HT1080 (cell line): ENCODE measurements around the gene RAI2. TPM values are rescaled to one million over a fixed set of nuclear protein-coding genes. Genes with fewer than 3 reads are reported as not detected.

ENCODE experiments used
- DNase-seq: peaks from one replicate; pipeline ENCODE4 v3.0.0-alpha.2; 2015; ENCODE audit warnings: low read depth
- total RNA-seq: library from RNA; depleted of rRNA; stranded (reverse); fragments of >200 nt; shearing (Covaris generic); gene quantifications from 2 replicates; pipeline ENCODE4 v1.2.3, GENCODE V29; 2014

RAI2 gene
- total RNA-seq, 1 experiment from 2014 or later: not detected

DNA sequence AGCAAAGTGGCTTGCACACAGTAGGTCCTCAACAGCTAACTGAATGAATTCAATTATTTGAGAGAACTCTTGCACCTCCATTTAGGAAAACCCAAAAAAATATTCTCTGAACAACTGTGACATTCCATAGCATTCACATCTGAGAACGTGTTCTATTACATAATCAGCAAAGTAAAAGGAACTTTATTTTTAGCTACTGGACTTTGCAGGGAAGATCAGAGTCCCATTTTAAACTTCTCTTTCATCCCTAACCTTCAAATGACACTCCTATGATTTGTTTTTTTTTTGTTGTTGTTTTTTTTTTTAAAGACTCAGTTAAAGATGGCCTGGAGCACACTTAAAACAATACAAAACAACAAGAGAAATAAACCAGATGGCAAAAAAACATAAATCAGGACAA lies 30.9 kb downstream of the RAI2 start:
- no peak for DNase-seq

DNA sequence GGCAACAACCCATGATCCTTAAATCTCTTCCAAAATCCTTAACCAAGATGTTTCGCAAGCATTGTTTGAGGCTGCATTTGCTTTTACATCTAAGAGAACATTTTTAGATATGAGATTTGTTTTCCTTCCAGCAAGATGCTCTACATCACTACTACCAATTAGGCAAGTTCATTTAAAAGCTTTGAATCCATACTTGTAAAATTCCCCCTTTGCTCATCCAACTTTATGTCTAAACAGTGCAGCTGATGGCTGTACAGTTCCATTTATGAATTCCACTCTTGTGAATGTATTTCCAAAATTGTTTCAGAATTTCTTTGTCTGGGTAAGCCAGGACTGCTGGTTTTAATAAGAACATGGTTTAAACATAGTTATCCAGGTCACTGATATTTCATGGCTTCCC lies 31.5 kb downstream of the RAI2 start:
- DNase-seq: no peak

DNA sequence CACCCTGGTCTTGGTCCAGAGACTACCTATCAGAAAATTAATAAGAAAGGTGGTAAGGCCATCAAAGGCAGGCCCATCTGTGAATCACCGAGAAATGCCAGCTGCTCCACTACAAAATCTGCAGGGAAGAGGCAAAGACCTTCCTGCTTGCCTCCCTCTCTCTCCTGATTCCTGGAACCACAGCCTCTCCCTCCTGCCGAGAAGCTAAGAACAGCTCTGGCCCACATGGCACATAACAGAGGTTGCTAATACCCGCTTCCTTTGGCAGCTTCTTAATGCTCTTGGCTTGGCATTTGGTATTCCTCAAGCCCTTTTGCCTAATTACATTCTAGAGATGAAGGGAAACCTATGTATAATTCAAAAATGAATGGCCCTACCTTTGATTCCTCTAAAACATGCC lies 32.9 kb downstream of the RAI2 start:
- no peak for DNase-seq

DNA sequence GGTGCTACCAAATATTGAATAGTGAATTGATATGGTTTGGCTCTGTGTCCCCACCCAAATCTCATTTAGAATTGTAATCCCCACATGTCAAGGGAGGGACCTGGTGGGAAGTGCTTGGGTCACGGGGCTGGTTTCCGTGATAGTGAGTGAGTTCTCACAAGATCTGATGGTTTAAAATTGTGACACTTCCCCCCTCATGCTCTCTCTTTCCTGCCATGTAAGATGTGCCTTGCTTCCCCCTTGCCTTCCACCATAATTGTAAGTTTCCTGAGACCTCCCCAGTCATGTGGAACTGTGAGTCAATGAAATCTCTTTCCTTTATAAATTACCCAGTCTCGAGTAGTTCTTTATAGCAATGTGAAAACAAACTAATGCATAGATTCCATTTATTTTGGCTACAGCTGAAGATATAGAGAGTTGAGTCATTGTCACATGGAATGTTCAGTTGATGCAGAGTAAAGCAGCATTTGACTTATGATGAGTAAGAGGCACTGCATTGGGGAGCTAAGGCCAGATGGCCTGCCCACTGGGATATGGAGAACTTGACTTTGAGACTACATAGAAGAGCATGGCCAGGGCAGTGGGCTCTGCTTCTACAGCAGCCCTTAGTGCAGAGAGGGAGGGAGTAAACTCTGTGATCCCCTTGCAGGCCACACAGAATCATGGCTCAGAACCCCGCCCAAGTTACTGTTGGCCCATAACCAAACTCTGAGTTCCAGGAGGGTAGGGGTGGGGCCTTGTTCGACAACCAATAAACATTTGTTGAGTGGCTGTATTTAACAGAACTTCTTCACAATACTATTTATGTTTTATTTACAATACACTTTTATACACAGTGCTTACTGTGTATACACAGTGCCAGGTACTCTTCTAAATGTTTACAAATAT lies 34.2 kb downstream of the RAI2 start:
- peak; percentile 18 for DNase-seq

GRCh38 chrX:17824980-17825379 lies 36.1 kb downstream of the RAI2 start:
- no peak for DNase-seq

DNA sequence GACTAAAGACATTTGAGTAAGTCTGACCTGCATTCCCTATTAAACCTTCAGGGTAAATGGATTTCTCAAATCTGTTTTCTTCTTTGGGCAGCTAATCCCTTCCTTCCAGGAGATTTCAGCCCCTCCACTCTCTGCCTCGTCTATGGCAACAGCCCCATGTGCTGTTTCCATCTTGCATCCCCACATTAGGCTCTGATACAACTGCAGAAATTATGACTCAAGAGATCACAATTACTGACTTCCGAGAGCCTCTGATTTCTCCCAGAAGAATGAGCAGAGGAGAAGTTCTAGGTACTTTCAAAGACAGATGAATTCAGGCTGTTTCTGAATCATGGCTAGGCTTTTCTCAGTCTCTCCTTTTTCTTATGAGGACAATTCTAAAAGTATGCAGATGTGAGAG lies 38.7 kb downstream of the RAI2 start:
- DNase-seq: no peak

GRCh38 chrX:17820100-17820499 lies 41.0 kb downstream of the RAI2 start:
- no peak for DNase-seq

DNA sequence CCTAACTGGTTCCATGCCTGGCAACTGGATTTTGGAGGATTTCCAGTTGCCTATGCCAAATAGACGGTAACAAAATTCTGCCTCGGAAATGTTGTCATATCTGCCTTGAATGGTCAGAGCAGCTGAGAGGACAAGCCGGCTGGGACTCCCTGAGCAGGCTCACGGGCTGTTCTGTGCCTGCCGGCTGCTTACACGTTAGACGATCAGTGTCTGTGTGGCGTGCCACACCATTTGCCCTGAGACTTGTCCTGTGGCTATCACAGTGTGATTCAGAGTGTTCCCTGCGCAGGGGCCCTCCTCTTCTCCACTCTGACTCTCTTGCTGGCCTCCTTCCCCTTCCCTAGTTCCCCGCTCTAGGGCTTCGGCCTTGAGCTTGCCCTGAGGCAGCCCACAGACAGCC lies 42.4 kb downstream of the RAI2 start:
- DNase-seq: no peak

DNA sequence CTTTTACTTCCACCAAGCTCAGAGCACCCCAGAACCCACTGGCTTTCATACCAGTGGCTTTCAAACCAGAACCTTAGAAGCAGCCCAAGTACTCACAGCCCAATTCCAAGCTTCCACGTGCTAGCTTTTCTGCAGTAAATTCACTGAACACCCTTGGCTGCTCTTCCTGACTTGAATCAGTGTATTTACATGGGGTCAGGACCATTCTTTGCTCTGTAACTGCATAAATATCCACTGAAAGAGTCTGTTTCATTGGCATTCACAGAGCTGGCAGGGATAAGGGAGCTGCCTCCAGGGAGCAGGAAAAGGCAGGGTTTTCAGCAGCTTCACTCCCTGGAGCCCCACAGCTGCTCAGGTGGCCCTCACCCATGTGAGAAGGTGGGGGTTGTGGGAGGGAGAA lies 43.8 kb downstream of the RAI2 start:
- DNase-seq: no peak

- no peak for DNase-seq
Observed at GRCh38 chrX:17814557-17814956, 46.5 kb downstream of the RAI2 start.

- DNase-seq: no peak
Observed at GRCh38 chrX:17814059-17814458, 47.0 kb downstream of the RAI2 start.

DNA sequence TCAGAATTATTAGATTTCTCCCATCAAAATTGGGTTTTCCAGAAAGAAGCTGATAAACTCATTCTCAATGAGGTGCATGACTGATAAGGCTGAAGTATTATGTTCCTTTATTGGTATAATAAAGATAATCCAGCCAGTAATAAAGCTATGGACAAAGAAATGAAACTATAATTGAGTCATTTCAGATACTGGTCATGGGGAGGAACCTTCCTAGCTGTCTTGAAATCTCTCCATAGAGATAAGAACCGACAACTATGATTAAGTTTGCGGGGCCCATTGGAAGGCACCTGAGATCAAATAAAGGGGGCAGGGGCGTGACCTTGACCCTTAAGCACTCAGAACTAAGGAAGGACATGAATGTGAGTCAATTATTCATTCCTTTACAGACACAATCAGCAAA lies 47.8 kb downstream of the RAI2 start:
- DNase-seq: no peak

DNA sequence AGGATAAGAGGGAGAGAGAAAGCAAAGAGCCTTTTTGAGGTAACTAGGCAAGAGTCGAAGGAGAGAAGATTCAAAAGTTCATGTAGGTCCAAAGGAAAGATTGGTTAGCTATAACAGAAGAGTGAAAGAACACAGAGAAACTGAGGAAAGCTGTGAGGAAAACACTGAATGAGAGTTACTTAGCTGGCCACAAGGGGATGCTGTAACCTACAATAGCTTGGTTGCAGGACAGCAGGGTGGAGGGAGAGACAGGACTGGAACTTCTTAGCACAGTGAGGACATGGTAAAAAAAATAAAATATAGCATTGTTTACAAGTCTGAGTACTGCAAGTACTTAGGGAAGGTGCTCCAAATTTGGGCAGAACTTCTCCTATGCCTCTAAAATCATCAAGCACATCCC lies 48.3 kb downstream of the RAI2 start:
- DNase-seq: no peak

DNA sequence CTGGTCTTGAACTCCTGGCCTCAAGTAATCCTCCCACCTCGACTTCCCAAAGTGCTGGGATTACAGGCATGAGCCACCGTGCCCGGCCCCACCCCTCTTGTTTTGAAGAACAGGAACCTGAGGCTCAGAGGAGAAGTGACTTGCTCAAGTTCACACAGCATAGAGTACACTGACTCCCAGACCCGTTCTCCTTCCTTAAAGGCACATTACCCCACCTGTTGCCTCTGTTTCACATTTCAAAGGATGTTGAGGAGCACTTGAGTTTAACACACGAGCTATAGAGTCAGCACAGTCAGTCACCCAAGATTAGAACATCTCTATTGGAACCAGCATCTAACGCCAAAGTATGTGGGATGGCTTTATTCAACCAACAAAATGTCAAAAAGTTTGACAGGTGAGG lies 51.1 kb downstream of the RAI2 start:
- DNase-seq: no peak

DNA sequence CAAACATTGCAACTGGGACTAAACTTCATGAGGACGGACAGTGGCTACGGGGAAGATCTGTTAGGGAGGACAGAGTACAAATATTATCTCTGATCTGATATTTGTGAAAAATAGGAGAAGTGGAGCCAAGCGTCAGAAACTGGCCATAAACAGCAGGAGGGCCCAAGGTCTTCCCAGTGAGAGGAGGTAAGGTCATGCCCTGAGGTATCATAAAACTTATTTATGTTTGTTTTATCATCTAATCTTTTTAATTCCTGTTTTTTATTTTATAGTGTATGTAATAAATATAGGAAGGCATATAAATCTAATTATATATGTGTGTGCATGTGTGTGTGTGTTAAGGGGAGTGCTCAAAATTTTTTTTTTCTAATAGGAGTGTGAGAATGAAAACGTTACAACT lies 51.8 kb downstream of the RAI2 start:
- no peak for DNase-seq

DNA sequence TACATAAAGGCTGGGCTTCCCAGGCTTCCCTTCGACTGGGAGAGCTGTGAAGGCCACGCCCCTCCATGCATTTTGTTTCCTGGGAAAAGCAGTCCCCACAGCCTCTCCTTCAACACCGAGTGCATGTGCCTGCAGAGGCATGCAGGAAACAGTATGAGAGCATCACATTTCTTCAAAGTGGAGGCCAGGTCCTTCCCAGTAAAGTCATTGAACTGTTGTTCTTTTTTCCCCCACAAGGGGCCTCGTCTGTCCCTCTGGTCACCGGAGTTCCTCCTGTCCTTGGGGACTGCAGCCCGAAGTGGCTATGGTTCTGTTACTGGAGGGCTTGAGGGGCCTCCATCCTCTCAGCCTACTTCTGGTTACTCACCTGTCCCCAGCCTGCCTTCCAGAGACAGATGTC lies 56.0 kb downstream of the RAI2 start:
- DNase-seq: no peak

DNA sequence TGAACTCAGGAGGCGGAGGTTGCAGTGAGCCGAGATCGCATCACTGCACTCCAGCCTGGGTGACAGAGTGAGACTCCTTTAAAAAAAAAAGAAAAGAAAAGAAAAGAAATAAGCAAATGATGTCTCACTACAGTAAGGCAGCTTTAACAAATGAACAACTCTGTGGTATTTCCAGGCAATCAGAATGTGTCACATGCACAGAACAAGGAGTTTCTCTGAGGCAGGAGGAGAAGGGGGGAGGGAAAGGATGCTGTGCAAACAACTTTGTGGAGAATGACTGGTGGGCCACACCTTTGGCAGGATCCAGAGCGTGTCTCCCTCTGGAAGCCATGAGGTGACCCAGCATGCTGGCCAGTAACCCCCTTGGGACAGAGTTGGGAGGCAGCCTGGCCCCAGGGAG lies 57.6 kb downstream of the RAI2 start:
- no peak for DNase-seq

GRCh38 chrX:17802756-17803155 lies 58.3 kb downstream of the RAI2 start:
- DNase-seq: no peak

DNA sequence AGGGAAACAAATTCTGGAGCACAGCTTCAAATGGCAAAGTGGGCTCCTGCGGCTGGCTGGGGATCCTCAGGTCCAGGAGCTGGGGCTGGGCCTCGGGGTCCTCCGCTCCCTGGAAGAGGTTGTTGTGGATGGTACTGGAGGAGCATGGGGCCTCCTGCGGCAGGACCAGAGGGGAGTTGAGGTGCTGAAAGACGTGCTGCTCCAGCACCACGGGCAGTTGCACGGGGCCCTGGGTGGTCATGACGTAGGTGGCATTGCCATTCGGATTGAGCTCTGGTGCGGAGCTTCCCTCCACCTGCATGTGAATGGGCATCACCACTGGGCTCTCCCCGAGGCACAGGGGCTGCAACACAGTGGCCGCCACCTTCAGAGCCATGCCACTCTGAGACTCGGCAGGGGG lies 59.7 kb downstream of the RAI2 start:
- no peak for DNase-seq

GRCh38 chrX:17798921-17799320 lies 62.2 kb downstream of the RAI2 start:
- DNase-seq: no peak

DNA sequence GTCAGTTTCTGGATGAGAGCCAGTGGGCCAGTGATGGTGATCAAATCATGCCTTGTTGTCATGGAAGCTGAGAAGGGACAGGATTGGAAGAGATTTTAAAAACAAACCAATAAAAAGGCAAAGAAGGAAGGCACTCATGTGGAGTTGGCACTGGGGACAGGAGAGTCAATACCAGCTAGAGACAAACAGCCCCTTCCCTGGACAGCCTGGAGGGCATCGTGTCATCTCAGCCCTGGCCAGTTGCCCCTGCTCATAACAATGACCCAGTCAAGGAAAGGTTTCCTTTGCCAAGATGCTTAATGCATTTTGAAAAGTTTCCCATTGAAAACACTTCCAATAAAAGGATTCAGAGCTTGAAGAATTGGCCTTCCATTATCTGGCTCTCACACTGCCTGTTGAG lies 68.3 kb downstream of the RAI2 start:
- no peak for DNase-seq

DNA sequence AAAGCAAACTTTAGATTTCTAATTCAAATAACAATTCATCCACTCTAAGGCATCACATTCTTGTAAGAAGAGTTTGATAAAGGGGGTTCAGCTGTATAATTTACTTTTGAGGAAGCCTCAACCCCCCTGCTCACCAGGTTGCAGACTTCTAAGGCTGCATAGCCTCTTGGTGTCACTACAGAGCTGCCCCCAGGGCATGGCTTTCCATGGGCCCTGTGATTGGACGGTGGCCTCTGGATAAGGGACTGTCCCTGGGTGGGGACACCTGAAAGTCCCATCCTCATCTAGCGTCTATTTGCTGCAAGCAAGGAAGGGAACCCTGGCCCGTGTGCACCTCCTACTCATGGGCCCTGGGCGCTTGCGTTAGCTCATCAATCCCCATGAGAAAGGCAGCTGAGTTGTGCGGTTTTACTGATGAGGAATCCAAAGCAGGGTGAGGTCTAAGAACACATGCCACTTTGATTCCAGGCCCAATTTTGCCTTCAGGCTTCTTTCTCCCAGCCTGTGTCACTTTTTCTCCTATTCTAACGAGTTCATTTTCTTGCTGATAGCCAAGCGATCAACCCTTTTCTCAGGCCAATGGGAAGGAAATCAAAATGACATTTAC lies 72.0 kb downstream of the RAI2 start:
- DNase-seq: no peak

DNA sequence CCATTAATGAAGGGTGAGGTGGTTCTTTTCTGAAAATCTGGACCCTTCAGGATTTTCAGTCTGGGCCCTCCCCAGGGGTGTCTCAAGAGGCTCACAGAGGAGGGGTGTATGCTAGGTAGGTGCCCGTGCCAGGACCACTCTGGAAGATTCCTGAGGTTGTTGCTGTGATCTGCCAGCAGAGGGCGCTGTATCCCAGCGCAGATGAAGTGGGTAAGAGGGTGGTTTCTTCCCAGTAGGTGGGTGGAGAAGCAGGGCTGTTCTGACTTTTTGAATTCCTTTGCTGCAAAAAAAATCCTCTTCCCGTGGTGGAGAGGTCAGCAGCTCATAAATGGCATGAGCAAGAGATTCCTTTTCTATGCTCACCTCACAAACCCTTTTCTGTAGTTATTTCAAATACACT lies 72.7 kb downstream of the RAI2 start:
- peak; percentile 8 for DNase-seq
